CMK (cell line): ENCODE measurements around the gene PTGER4.
"Not testable (repeated sequence)": the region's sequence is repeated elsewhere in the genome, so short reads cannot be mapped to it uniquely, and the experiment has no call there.

Source experiments
- DNase-seq: peaks from one replicate; pipeline ENCODE4 v3.0.0-alpha.2; 2010; ENCODE audit warnings: low read depth

Gene PTGER4

DNA sequence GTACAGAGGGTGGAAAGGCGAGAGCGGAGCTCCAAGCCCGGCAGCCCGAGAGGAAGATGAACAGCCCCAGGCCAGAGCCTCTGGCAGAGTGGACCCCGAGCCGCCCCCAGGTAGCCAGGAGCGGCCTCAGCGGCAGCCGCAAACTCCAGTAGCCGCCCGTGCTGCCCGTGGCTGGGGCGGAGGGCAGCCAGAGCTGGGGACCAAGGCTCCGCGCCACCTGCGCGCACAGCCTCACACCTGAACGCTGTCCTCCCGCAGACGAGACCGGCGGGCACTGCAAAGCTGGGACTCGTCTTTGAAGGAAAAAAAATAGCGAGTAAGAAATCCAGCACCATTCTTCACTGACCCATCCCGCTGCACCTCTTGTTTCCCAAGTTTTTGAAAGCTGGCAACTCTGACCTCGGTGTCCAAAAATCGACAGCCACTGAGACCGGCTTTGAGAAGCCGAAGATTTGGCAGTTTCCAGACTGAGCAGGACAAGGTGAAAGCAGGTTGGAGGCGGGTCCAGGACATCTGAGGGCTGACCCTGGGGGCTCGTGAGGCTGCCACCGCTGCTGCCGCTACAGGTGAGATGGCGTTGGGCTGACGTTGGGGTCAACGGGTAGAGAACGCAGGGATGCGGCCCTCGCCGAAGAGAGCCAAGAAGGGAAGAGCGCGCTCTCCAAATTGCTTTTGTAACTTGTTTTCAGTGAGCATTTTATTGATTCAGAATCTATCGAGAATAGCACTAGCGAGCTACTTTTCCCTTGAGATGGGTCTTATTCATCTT, at the start of gene PTGER4:
Gene PTGER4 (plus strand): TSS at position 3 of the 769 bp plus-strand sequence. CDS start 1,079 bp downstream, outside the sequence.
- no peak for DNase-seq

DNA sequence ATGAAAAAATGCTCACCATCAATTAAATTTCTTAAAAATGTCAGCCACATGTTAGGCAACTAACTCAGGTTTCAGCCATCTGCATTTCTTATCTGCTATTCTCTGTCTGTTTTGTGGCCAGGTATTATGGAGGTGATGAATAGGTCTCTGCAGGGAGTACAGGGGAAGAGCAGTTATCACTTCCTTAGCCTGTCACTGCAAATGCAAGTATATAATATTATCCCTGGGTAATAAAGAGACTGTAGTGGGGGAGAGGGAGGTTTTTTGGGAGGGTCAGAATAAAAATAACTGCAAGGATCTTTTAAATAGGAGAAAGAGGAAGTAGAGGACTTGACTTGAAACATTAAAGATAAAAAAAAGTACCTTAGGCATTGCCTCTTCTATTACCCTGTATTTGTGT, 49.6 kb upstream of the PTGER4 start:
- no peak for DNase-seq

DNA sequence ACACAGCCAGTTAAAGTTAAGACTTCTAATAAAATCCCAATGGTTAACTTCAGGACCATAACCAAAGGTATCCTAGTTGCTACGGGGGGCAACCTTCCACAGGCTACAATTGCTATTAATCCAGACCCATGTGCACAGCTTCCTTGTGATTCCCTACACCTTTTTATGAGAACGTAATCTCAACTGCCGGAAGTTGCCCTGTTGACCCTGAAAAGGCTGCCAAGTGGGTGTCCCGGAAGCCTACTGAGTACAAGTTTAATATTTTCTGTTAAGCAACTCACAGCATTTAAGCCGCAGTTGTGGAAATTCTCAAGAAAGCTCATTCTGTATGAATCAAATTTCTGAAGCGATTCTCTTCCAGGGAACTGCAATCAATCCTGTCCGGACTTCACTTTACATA, 48.5 kb upstream of the PTGER4 start:
- no peak for DNase-seq

DNA sequence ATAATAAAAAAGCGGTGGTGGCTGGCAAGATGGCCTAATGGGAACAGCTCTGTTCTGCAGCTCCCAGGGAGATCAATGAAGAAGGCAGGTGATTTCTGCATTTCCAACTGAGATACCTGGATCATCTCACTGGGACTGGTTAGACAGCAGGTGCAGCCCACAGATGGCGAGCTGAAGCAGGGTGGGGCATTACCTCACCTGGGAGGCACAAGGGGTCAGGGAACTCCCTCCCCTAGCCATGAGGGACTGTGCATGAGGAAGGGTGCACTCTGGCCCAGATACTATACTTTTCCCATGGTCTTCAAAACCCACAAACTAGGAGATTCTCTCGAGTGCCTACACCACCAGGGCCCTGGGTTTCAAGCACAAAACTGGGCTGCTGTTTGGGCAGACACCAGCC, 45.6 kb upstream of the PTGER4 start:
- DNase-seq = no peak

DNA sequence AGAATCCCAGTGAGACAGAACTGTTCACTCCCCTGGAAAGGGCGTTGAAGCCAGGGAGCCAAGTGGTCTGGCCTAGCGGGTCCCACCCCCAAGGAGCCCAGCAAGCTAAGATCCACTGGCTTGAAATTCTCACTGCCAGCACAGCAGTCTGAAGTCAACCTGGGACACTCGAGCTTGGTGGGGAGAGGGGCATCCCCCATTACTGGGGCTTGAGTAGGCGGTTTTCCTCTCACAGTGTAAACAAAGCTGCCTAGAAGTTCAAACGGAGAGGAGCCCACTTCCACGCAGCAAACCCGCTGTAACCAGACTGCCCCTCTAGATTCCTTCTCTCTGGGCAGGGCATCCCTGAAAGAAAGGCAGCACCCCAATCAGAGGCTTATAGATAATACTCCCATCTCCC, 45.1 kb upstream of the PTGER4 start:
- no peak for DNase-seq

DNA sequence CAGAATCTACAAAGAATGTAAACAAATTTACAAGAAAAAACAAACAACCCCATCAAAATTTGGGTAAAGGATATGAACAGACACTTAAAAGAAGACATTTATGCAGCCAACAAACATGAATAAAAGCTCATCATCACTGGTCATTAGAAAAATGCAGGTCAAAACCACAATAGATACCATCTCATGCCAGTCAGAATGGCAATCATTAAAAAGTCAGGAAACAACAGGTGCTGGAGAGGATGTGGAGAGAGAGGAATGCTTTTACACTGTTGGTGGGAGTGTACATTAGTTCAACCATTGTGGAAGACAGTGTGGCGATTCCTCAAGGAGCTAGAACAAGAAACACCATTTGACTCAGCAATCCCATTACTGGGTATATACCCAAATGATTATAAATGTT, 40.2 kb upstream of the PTGER4 start:
- not testable (repeated sequence) for DNase-seq

DNA sequence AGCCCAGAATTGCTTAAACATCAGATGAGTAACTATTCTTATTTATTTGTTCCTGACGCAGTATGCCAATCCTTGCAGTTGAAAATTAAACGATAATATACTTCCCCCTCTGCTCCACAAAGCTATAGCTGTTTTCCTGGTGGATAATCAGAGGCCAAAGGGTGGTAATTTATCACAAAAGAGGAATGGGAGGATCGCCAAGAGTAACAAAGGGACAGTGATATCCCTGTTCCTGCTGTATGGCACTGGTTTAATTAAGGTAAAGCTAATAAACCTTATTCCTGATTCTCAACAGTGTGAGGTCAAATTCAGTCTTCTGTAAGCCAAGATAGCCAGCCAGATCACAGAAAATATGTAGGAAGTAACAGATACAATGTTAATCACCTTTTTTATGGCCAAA, 33.4 kb upstream of the PTGER4 start:
- DNase-seq = no peak

DNA sequence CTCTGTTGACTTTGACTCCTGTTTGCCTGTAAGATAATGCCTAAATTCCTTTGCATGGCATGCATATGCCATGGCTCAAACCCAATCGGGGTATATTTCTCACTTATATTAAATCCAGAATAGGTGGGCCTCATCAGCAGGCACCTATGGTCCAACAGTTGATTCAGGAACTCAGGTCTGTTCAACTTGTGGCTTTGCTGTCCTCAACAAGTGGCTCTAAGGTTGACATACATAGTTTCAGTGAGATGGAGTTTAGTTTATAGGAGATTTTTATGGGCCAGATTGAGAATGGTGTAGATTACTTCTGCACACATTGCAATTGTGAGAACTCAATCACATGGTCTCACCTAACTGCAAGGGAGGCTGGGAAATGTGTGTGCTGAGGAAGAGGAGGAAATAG, 31.6 kb upstream of the PTGER4 start:
- DNase-seq = no peak

DNA sequence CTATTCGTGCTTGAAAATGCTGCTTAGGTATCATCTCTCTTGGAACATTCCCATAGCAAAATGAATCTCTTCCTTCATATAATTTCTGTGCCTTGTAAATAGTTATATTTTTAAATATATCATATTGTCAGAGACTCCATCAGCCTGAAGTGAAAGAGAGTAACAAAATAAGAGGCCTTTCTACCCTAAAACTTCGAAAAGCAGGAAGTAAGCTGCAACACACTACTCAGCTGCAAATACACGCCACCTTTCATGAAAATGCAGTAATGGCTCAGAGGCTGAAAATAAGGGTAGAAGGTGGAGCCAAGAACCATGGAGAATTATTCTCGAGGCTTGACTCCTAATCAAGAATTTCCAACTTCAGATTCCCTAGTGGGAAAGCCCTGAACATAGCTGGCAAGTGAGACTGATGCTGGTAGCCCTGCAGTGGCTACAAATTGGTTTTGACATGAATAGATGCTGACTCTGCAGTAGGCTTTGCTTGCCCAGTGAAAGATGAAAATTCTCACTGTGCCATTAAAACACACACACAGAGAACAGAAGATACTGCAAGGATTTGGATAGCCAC, 30.2 kb upstream of the PTGER4 start:
- no peak for DNase-seq

DNA sequence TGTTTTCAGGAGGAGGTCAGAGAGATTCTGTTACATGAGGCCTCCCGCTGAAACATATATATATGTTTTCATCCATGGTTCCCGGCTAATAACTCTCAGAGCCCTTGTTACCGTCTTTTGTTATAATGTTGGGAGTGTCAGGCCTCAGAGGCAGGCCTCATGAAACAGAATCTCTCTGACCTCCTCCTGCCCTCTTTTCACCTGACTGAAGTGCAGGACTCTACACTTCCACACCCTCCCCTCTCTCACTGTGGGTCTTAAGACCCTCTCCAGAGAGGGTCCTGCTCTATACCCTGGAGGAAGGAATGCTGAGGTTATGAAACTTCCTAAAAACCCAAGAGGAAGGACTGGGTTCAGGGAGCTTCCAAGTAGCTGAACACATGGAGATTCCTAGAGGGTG, 28.5 kb upstream of the PTGER4 start:
- no peak for DNase-seq

DNA sequence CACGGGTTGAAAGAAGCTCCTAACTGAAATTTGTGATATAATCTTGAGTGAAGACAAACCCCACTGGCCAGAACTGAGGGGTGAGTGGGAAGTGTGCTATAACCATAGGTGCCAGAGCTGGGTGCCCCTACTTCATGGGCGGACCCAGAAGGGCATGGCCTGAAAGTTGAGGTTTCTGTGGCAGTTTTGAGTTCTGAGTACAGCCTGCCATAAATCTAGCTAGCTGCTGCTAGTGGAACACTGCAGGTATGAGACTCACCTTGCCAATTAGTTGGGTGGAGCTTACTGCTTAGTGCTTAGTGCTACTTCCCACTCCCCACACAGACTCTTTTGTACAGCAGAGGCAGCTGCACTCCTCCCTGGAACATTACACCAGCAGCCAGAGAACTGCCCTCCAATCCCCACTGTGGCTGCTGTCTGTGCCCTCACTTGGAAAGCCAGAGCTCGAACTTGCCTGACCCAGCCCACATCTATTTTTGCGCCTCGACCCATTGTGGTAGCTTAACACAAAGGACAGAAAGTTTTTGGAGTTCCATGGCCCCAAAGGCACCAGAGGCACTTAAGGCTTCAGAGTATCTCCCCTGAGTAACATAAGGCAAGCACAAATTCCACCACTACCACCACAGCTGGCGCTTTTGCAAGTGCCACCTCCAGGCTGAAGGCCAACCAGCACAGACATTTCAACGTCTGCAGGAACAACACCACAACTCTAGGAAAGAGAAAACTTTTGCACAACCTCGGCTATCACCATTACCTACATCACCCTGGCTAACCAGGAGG, 27.1 kb upstream of the PTGER4 start:
- no peak for DNase-seq

DNA sequence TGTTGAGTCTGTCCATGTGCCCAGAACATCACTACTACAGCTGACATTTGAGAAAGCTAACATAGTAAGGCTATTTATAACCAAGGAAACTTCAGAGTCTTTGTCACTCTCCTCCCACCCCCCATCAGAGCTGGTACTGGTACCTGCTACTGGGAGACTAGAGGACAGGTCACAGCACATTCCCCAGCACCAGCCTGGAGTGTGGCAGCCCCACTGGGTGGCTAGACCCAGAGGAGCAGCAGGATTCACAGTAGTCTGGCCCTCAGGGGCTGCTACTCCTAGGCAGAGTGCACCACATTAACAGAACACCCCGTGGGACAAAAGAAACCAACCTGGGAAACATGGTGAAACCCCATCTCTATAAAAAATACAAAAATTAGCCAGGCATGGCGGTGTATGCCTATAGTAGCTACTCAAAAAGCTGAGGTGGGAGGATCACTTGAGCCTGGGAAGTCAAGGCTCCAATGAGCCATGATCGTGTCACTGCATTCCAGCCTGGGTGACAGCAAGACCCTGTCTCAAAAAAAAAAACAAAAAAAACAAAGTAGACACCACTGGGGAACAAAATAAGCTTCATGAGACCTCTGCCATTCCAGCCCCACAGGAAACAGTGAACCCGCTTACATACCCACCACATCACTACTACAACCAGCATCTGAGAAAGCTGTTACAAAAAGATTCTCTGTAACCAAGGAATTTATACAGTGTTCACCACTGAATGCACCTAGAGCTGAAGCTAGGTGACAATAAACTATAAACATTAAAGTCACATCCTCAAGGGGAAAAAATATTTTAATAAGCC, 26.3 kb upstream of the PTGER4 start:
- no peak for DNase-seq

DNA sequence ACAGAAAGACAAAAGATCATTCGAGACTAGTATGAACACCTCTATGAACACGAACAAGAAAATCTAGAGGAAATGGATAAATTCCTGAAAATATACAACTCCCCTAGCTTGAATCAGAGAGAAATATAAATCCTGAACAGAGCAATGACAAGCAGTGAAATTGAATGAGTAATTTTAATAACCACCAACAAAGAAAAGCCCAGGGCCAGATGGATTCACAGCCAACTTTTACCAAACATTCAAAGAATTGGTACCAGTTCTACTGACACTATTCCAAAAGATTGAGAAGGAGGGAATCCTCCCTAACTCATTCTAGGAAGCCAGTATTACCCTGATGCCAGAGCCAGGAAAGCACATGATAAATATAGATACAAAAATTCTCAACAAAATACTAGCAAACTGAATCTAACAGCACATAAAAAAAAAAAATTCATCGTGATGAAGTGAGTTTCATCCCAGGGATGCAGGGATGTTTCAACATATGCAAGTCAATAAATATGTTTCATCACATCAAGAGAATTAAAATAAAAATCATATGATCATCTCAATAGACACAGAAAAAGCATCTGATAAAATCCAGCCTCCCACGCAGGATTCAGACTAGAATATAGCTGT, 25.2 kb upstream of the PTGER4 start:
- no peak for DNase-seq

DNA sequence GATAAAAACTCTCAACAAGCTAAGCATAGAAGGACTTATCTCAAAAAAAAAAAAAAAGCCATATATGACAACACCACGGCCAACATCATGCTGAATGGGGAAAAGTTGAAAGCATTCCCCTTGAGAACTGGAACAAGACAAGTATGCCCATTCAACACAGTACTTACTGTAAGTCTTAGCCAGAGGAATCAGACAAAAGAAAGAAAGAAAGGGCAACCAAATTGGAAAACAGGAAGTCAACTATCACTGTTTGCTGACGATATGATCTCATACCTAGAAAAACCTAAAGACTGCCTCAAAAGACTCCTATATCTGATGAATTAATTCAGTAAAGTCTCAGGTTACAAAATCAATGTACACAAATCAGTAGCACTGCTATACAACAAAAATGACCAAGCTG, 24.6 kb upstream of the PTGER4 start:
- DNase-seq = no peak

DNA sequence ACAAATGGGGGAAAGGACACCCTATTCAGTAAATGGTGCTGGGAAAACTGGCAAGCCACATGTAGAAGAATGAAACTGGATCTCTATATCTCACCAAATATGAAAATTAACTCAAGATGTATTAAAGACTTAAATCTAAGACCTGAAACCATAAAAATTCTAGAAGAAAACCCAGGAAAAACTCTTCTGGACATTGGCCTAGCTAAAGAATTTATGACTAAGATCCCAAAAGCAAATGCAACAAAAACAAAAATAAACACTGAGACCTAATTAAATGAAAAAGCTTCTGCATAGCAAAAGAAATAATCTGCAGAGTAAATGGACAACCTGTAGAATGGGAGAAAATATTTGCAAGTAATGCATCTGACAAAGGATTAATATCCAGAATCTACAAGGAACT, 23.6 kb upstream of the PTGER4 start:
- DNase-seq = not testable (repeated sequence)

DNA sequence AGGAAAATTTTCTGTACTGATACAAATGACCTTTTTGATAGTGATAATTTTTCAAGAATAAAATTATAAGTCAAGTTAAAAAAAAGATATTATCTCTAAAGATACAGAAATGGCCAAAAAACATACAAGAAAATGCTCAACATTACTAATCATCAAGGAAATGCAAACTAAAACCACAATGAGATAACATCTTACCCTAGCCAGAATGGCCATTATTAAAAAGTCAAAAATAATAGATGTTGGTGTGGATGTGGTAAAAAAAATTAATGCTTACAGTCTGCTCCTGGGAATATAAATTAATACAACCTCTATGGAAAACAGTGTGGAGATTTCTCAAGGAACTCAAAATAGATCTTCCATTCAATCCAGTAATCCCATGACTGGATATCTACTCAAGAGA, 22.9 kb upstream of the PTGER4 start:
- DNase-seq = no peak

DNA sequence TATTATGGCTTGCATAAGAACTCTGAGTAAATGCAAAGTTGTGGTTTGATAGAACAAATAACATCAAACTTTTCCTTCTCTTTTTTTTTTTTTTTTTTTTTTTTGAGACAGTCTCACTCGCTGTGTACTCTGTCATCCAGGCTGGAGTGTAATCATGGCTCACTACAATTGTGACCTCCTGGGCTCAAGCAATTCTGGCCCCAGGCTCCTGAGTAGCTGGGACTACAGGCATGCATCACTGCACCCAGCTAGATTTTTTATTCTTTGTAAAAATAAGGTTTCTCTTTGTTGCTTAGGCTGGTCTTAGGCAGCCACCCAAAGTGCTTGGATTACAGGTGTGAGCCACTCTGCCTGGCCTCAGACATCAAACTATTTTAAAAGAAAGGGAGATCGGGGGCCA, 19.0 kb upstream of the PTGER4 start:
- no peak for DNase-seq

DNA sequence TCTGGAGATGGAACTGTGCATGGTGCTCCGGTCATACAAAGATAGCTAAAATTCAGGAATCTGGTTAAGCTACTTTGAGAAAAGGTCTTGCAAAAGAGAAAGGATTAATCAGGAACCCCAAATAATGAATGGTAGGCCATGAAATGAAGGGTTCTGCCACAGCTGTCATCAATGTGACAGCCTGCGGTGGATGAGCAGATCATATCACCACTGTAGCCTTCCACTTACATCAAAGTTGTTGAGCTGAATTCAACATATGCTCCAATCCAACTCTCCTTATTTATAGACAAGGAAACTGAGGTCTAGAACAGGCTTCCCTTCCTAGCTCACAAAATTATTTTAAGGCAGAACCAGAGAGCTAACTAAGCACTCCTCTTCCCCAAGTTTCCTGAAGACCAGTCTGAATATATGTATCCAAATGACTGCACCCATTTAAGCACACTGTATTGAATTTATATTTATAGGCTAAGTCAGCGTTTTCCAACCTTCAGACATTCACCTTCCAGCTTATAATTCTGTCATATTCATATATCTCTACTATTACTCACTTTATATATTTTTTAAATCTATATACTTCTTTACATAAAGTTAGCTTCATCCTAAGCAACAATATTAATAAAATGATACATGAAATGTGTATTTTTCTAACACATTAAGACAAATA, 13.9 kb upstream of the PTGER4 start:
- no peak for DNase-seq

DNA sequence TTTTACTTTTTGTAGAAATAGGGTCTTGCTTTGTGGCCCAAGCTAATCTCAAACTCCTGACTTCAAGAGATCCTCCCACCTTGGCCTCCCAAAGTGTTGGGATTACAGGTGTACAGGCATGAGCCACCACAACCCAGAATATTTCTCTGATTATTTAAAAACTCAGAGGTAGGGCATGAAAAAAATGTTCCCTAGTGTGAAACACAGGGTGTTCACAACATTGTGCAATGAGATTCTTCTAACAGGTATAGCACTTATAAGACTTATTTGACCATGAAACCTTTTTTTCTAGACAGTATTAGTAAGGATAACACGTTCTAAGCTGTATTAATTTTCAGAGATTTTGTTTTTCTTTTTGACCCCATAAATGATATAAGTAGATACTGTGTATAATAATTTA, 13.1 kb upstream of the PTGER4 start:
- DNase-seq = no peak

DNA sequence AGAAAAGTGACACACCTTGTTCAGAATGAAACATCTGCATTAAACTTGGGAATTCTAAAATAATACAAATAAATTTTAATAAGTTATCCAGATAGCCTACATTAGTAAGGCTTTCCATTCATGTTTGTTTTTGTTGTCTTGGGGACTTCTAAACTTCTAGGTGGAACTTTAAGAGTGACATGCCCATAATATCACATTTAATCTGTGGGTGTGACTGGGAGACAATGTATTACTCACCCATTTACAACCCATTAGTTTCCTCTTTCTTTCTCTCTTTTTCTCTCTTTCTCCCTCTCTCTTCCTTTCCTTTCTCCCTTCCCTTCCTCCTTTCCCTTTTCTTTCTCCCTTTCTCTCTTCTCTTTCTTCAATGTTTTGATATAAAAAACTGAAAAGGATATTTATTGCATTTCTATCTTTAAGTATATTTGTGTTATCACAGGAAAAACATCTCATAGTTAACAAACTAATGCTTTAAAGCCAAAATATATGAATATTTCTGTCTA, 12.5 kb upstream of the PTGER4 start:
- no peak for DNase-seq
